ENCODE results near the gene PARD3B.

PARD3B gene

GRCh38 chr2:205012961-205013360 lies 467.7 kb downstream of the PARD3B start:
- no peak overlapping the region for H3K4me3 Mint-ChIP-seq
- H3K9me3 Mint-ChIP-seq, result no peaks in the 10 kb centered on the region
- no peaks in the 10 kb centered on the region for H3K4me1 Mint-ChIP-seq (ENCODE audit: low read depth)
- H3K27ac Mint-ChIP-seq, result no peak overlapping the region
- H3K36me3 Mint-ChIP-seq (ENCODE audit: low read depth), result no peaks in the 10 kb centered on the region
- no peaks in the 10 kb centered on the region for H3K27me3 Mint-ChIP-seq
- intact Hi-C loops (cut with micrococcal nuclease), result no loop called here

GRCh38 chr2:205013586-205013985 lies 468.3 kb downstream of the PARD3B start:
- H3K4me3 Mint-ChIP-seq, result no peak overlapping the region
- H3K27ac Mint-ChIP-seq, result no peak overlapping the region
- no peaks in the 10 kb centered on the region for H3K9me3 Mint-ChIP-seq

DNA sequence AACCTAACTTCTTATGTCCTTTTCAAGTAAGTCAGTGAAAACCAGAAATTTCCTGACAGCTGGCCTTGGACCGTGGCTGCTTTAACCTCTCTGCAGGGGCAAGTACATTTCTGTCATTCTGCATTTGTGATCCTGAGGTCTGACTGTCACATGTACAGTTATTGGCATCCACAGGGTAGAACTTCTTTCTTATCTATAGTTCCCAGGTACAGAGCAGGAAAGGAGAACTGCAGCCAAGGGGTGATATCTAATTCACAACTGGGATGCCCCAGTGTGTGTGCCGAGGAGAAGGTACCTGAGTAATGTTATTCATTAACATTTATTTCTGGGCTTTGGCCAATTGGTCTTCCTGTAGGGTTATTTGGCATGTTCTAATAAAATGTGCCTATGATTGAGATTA lies 468.9 kb downstream of the PARD3B start:
- intact Hi-C loops (cut with micrococcal nuclease), result no loop called here
- H3K27ac Mint-ChIP-seq, result no peak overlapping the region
- no peaks in the 10 kb centered on the region for H3K4me1 Mint-ChIP-seq (ENCODE audit: low read depth)
- H3K9me3 Mint-ChIP-seq, result no peaks in the 10 kb centered on the region
- H3K4me3 Mint-ChIP-seq, result no peak overlapping the region
- H3K36me3 Mint-ChIP-seq (ENCODE audit: low read depth), result no peaks in the 10 kb centered on the region
- H3K27me3 Mint-ChIP-seq, result no peaks in the 10 kb centered on the region

More at GRCh38 chr2:205013586-205013985, 468.3 kb downstream of the PARD3B start:
- Mint-ChIP-seq H3K4me1 (ENCODE audit: low read depth) (no peaks in the 10 kb centered on the region), H3K27me3 (no peaks in the 10 kb centered on the region), H3K36me3 (ENCODE audit: low read depth) (no peaks in the 10 kb centered on the region)
- intact Hi-C loops (cut with micrococcal nuclease), result no loop called here

DNA sequence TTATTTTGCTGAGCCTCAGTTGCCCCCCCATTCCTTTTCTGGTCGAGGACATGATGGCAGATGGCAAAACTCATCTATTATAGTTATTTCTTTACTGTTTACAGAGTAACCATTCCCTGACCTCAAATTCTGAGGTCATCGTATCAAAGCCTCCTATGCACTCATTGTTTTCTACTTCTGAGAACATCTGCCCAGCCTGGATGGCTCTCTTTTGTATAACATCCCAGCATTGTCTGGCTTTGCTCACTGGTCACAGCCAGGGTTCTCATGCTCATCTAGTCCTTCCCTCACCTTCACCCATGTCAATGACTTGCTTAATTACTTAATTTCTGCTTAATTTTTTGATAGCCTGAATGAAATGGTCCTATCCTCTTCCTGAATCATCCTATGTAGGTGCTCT lies 472.1 kb downstream of the PARD3B start:
- Mint-ChIP-seq H3K4me3 (no peak overlapping the region), H3K36me3 (ENCODE audit: low read depth) (no peaks in the 10 kb centered on the region), H3K27me3 (no peaks in the 10 kb centered on the region), H3K4me1 (ENCODE audit: low read depth) (no peaks in the 10 kb centered on the region), H3K27ac (no peak overlapping the region), H3K9me3 (no peaks in the 10 kb centered on the region)
- intact Hi-C loops (cut with micrococcal nuclease), result no loop called here

DNA sequence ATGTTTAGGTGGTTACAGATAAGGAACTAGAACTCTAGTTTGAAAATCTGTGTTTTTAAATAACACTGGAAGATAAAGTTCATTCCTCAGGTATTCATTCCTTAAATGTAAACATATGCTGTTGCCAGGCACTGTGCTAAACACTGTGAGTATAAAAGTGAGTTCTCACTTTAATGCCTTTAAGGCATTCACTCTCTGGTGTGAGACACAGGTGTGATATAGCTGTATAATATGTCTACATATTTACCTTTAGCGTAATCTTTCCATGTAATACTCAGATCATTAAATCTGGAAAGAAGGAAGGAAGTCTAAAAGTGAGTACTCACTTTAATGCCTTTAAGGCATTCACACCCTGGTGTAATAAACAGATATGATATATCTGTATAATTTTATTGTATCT lies 472.6 kb downstream of the PARD3B start:
- H3K36me3 Mint-ChIP-seq (ENCODE audit: low read depth), result no peaks in the 10 kb centered on the region
- no peaks in the 10 kb centered on the region for H3K9me3 Mint-ChIP-seq
- intact Hi-C loops (cut with micrococcal nuclease), result no loop called here
- no peaks in the 10 kb centered on the region for H3K27me3 Mint-ChIP-seq
- H3K4me3 Mint-ChIP-seq, result no peak overlapping the region
- no peaks in the 10 kb centered on the region for H3K4me1 Mint-ChIP-seq (ENCODE audit: low read depth)
- no peak overlapping the region for H3K27ac Mint-ChIP-seq

GRCh38 chr2:205020673-205021072 lies 475.4 kb downstream of the PARD3B start:
- H3K4me3 Mint-ChIP-seq, result no peak overlapping the region
- intact Hi-C loops (cut with micrococcal nuclease), result no loop called here
- no peaks in the 10 kb centered on the region for H3K9me3 Mint-ChIP-seq
- H3K4me1 Mint-ChIP-seq (ENCODE audit: low read depth), result no peaks in the 10 kb centered on the region
- no peaks in the 10 kb centered on the region for H3K27me3 Mint-ChIP-seq
- no peak overlapping the region for H3K27ac Mint-ChIP-seq
- H3K36me3 Mint-ChIP-seq (ENCODE audit: low read depth), result no peaks in the 10 kb centered on the region

DNA sequence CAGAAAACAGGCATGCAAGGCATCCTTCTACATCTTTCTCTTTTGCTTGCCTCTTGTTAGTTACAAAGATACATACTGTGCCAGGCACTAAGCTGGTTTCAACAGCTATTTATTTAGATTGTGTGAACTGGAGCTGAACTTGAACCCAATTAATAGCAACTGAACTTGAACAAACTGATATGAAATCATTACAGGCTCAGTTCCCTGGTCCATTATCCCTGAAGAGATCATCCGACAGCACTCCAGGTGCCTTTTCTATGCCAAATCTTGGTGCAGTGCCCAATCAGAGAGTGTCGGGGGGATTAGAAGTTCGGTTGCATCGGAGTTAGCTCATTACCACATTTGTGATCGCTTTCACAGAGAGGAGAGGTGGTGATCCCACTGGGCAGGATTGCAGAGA lies 477.6 kb downstream of the PARD3B start:
- no peaks in the 10 kb centered on the region for H3K27me3 Mint-ChIP-seq
- H3K36me3 Mint-ChIP-seq (ENCODE audit: low read depth), result no peaks in the 10 kb centered on the region
- H3K4me1 Mint-ChIP-seq (ENCODE audit: low read depth), result no peaks in the 10 kb centered on the region
- no peak overlapping the region for H3K27ac Mint-ChIP-seq
- intact Hi-C loops (cut with micrococcal nuclease), result no loop called here
- no peaks in the 10 kb centered on the region for H3K9me3 Mint-ChIP-seq
- no peak overlapping the region for H3K4me3 Mint-ChIP-seq

DNA sequence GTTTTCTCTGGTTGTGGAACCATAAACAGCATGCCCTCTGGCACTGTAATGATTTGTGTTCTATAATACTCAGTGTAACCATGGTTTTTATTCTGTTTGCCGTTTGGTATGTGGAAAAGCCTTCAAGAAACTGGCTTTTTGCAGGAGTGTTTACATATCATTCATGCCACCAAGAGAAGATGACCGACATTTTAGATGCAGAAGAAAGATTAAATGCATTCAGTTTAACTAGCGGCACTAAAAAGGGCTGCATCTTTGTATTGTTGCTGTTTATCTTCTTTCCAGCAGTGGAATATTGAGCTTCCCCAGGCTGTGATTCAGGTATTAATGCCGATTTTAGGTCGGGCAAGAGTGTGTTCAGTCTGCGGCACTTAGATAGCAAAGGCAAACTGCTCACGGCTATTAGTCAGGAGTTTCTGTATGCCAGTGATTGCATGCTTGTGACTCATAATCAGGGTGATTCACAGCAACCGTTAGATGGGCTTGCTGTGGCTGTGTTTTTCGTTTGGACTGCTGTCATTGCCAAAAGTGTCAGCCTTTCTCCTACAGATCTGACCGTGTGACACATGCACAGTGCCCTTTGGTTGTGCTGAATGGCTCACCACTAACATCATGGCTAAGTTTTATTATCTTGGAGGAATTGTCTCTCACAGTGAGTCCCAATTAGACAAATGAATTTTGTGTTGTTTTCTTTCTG lies 479.7 kb downstream of the PARD3B start:
- Mint-ChIP-seq H3K4me1 (ENCODE audit: low read depth) (no peaks in the 10 kb centered on the region), H3K27me3 (no peaks in the 10 kb centered on the region), H3K9me3 (no peaks in the 10 kb centered on the region), H3K27ac (no peak overlapping the region), H3K4me3 (no peak overlapping the region), H3K36me3 (ENCODE audit: low read depth) (no peaks in the 10 kb centered on the region)
- intact Hi-C loops (cut with micrococcal nuclease), result no loop called here

DNA sequence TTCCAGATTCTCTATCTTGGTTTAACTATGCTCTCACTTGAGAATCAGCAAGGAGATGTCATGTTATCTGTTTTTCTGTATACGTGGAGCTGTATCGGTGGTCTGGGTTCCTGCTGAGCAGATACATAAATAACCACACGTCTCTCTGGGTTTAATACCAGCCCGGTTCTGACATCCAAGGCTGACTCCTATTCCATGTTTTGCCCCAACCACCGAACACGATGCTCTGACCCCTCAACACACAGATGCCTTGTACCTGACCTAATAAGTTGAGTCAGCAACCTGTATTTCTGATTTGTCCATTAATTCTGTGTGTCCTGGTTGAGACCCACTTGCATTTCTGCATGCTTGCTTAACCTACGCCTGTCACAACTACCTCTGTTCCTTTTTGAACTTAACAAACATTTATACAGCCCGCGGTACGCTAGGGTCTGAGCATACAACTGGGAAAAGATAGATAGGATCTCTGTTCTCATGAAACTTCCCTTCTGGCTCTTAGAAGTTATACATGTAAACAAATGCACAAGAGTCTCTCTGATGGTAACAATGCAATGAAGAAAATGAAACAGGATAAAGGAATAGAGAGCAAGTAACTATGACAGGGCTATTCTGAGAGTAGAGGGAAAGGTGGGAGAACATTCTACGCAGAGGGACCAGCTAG lies 480.4 kb downstream of the PARD3B start:
- no peaks in the 10 kb centered on the region for H3K36me3 Mint-ChIP-seq (ENCODE audit: low read depth)
- H3K4me1 Mint-ChIP-seq (ENCODE audit: low read depth), result no peaks in the 10 kb centered on the region
- H3K27ac Mint-ChIP-seq, result no peak overlapping the region
- no peak overlapping the region for H3K4me3 Mint-ChIP-seq
- H3K27me3 Mint-ChIP-seq, result no peaks in the 10 kb centered on the region
- no peaks in the 10 kb centered on the region for H3K9me3 Mint-ChIP-seq
- intact Hi-C loops (cut with micrococcal nuclease), result no loop called here

DNA sequence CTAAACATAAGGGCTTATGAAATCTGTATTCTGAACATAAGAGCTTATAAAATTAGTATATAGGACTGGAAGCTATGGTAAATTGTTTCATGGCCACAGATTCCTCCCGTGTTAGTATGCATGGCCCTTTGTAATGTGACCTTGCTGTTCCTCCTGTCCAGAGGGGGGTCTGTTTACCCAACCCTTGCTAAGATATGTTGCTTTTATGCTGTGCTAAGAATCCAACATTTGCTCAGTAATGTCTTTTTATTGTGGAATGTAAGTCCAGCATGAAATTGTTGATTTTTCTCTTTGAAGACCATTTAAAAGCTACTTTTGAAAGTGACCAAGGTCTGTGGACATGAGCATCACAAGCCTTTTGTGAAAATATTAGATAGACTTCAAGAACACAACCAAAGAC lies 485.4 kb downstream of the PARD3B start:
- intact Hi-C loops (cut with micrococcal nuclease), result no loop called here
- H3K27me3 Mint-ChIP-seq, result no peaks in the 10 kb centered on the region

GRCh38 chr2:205032093-205032551 lies 486.8 kb downstream of the PARD3B start:
- Mint-ChIP-seq H3K4me3 (no peak overlapping the region), H3K36me3 (ENCODE audit: low read depth) (no peaks in the 10 kb centered on the region), H3K9me3 (no peaks in the 10 kb centered on the region), H3K27me3 (no peaks in the 10 kb centered on the region), H3K27ac (no peak overlapping the region), H3K4me1 (ENCODE audit: low read depth) (no peaks in the 10 kb centered on the region)
- intact Hi-C loops (cut with micrococcal nuclease), result no loop called here

More for the DNA sequence above, 485.4 kb downstream of the PARD3B start:
- Mint-ChIP-seq H3K36me3 (ENCODE audit: low read depth) (no peaks in the 10 kb centered on the region), H3K9me3 (no peaks in the 10 kb centered on the region), H3K4me1 (ENCODE audit: low read depth) (no peaks in the 10 kb centered on the region), H3K27ac (no peak overlapping the region), H3K4me3 (no peak overlapping the region)

- H3K4me3 Mint-ChIP-seq, result no peak overlapping the region
- no peak overlapping the region for H3K27ac Mint-ChIP-seq
- intact Hi-C loops (cut with micrococcal nuclease), result no loop called here
- no peaks in the 10 kb centered on the region for H3K4me1 Mint-ChIP-seq (ENCODE audit: low read depth)
- no peaks in the 10 kb centered on the region for H3K36me3 Mint-ChIP-seq (ENCODE audit: low read depth)
- no peaks in the 10 kb centered on the region for H3K27me3 Mint-ChIP-seq
- H3K9me3 Mint-ChIP-seq, result no peaks in the 10 kb centered on the region
Observed at GRCh38 chr2:205033431-205033830, 488.2 kb downstream of the PARD3B start.

DNA sequence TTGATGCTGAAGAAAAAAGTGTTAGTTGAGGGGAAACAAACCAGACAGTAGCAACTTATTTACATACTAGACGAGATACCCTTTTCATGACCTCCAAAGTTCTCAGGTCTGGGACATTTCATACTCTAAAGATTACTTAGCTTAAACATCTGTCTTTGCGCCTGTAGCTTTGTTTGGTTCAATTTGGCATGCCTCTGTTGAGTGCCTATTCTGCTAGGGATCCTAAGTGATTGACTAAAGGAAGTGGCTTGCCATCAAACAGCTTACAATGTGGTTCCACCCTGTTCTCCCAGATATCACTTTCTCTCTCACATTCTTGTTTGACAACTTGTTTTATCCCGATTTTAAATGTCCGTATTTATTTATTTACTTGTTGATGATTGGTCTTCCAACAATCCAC lies 488.8 kb downstream of the PARD3B start:
- Mint-ChIP-seq H3K9me3 (no peaks in the 10 kb centered on the region), H3K4me1 (ENCODE audit: low read depth) (no peaks in the 10 kb centered on the region), H3K4me3 (no peak overlapping the region), H3K27me3 (no peaks in the 10 kb centered on the region), H3K36me3 (ENCODE audit: low read depth) (no peaks in the 10 kb centered on the region), H3K27ac (no peak overlapping the region)
- intact Hi-C loops (cut with micrococcal nuclease), result no loop called here

DNA sequence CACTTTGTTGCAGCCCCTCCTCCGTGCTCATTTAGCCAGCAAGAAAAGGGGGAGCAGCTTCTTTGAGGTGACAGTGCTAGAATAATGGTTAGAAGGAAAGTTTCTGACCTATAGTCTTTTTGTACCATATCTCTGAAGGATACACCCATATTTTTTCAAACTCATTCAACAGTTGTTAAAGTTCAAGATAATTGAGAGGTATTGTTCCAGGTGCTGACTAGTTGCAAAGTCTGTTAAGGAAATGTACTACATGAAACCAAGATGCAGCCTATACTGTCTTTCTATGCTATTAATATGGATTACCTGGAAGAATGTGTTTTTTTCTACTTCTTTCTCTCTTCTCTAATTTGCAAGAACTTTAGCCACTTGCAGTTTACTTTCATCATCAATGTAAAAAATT lies 495.0 kb downstream of the PARD3B start:
- Mint-ChIP-seq H3K9me3 (no peaks in the 10 kb centered on the region), H3K36me3 (ENCODE audit: low read depth) (no peaks in the 10 kb centered on the region), H3K27ac (no peak overlapping the region), H3K27me3 (no peaks in the 10 kb centered on the region), H3K4me3 (no peak overlapping the region), H3K4me1 (ENCODE audit: low read depth) (no peaks in the 10 kb centered on the region)
- intact Hi-C loops (cut with micrococcal nuclease), result no loop called here
